GM12891 (cell line): Measurements from ENCODE around the gene TSPAN9.
"Not testable (repeated sequence)": the region's sequence is repeated elsewhere in the genome, so short reads cannot be mapped to it uniquely, and the experiment has no call there.

ENCODE experiments used
- DNase-seq: peaks from one replicate; pipeline ENCODE4 v3.0.0; 2011; ENCODE audit warnings: low spot score; ENCODE audit not compliant: insufficient read length
- FAIRE-seq: peaks from 2 replicates; lab custom pipeline; 2011; peaks lifted over from hg19 to GRCh38; lab: Jason Lieb, UNC
- PAX5 ChIP-seq: IDR thresholded peaks from 2 replicates; pipeline ENCODE4 v1.6.1; 2011; ENCODE audit warnings: low read length, moderate library complexity, mild to moderate bottlenecking; ENCODE audit not compliant: insufficient read depth, severe bottlenecking
- POLR2A ChIP-seq: IDR thresholded peaks from 2 replicates; pipeline ENCODE4 v1.6.1; 2011; ENCODE audit warnings: low read depth, low read length, control low read depth
- POLR2AphosphoS5 ChIP-seq: IDR thresholded peaks from 2 replicates; pipeline ENCODE4 v1.6.1; 2011; ENCODE audit warnings: low read depth, low read length, control low read depth
- POU2F2 ChIP-seq: IDR thresholded peaks from 2 replicates; pipeline ENCODE4 v1.6.1; 2011; ENCODE audit warnings: low read depth, mild to moderate bottlenecking, control low read depth, low read length, moderate library complexity
- SPI1 ChIP-seq: IDR thresholded peaks from 2 replicates; pipeline ENCODE4 v1.6.1; 2011; ENCODE audit warnings: low read depth, low read length, control low read depth
- TAF1 ChIP-seq: IDR thresholded peaks from 2 replicates; pipeline ENCODE4 v1.6.1; 2011; ENCODE audit warnings: low read depth, low read length, control low read depth

TSPAN9 gene

GRCh38 chr12:3054374-3054773 is 22.8 kb upstream of the TSPAN9 start:
- DNase-seq = no peak
- FAIRE-seq = no peak

GRCh38 chr12:3055026-3055703 is 22.0 kb upstream of the TSPAN9 start:
- TF ChIP-seq PAX5 (no peak), POLR2A (no peak)
- DNase-seq = no peak
- FAIRE-seq = no peak

More at GRCh38 chr12:3054374-3054773, 22.8 kb upstream of the TSPAN9 start:
- TF ChIP-seq TAF1 (no peak), PAX5 (no peak), POLR2A (no peak), SPI1 (no peak), POLR2AphosphoS5 (no peak), POU2F2 (no peak)

- FAIRE-seq = no peak
- TF ChIP-seq POU2F2 (no peak), SPI1 (no peak), POLR2A (no peak), TAF1 (no peak), POLR2AphosphoS5 (no peak), PAX5 (no peak)
Observed at GRCh38 chr12:3055704-3056467, 21.3 kb upstream of the TSPAN9 start.

GRCh38 chr12:3061059-3061458 is 16.1 kb upstream of the TSPAN9 start:
- DNase-seq (no peak), FAIRE-seq (no peak)
- no peak for TF ChIP-seq POLR2AphosphoS5
- TF ChIP-seq POU2F2 = no peak
- TF ChIP-seq TAF1 = no peak
- no peak for TF ChIP-seq PAX5
- TF ChIP-seq POLR2A = no peak
- TF ChIP-seq SPI1 = no peak

More at GRCh38 chr12:3055704-3056467, 21.3 kb upstream of the TSPAN9 start:
- DNase-seq = no peak

GRCh38 chr12:3061501-3062215 is 15.5 kb upstream of the TSPAN9 start:
- TF ChIP-seq POU2F2 (no peak), SPI1 (no peak), PAX5 (no peak), POLR2A (no peak), POLR2AphosphoS5 (no peak), TAF1 (no peak)
- FAIRE-seq (no peak), DNase-seq (no peak)

GRCh38 chr12:3065300-3065699 is 11.9 kb upstream of the TSPAN9 start:
- no peak for TF ChIP-seq POU2F2
- no peak for TF ChIP-seq TAF1
- no peak for TF ChIP-seq PAX5
- TF ChIP-seq POLR2AphosphoS5 = no peak
- no peak for TF ChIP-seq SPI1
- no peak for TF ChIP-seq POLR2A
- no peak for FAIRE-seq
- DNase-seq = no peak

GRCh38 chr12:3065846-3066245 is 11.3 kb upstream of the TSPAN9 start:
- FAIRE-seq = not testable (repeated sequence)

GRCh38 chr12:3069714-3070113 is 7.5 kb upstream of the TSPAN9 start:
- DNase-seq (no peak), FAIRE-seq (no peak)
- TF ChIP-seq SPI1 (no peak), POLR2A (no peak), POLR2AphosphoS5 (no peak), PAX5 (no peak), TAF1 (no peak), POU2F2 (no peak)

More at GRCh38 chr12:3065846-3066245, 11.3 kb upstream of the TSPAN9 start:
- DNase-seq = not testable (repeated sequence)

- FAIRE-seq = no peak
- TF ChIP-seq POLR2A (no peak), POU2F2 (no peak), POLR2AphosphoS5 (no peak), TAF1 (no peak), SPI1 (no peak), PAX5 (no peak)
Observed at GRCh38 chr12:3071107-3071506, 6.1 kb upstream of the TSPAN9 start.

GRCh38 chr12:3071710-3072109 is 5.5 kb upstream of the TSPAN9 start:
- DNase-seq (no peak), FAIRE-seq (no peak)
- no peak for TF ChIP-seq TAF1
- no peak for TF ChIP-seq SPI1
- no peak for TF ChIP-seq POU2F2
- no peak for TF ChIP-seq PAX5
- no peak for TF ChIP-seq POLR2AphosphoS5
- no peak for TF ChIP-seq POLR2A

More at GRCh38 chr12:3071107-3071506, 6.1 kb upstream of the TSPAN9 start:
- no peak for DNase-seq
